ENCODE data around the gene SMIM41.
"Not testable (repeated sequence)": the region's sequence is repeated elsewhere in the genome, so short reads cannot be mapped to it uniquely, and the experiment has no call there.

The SMIM41 gene

DNA sequence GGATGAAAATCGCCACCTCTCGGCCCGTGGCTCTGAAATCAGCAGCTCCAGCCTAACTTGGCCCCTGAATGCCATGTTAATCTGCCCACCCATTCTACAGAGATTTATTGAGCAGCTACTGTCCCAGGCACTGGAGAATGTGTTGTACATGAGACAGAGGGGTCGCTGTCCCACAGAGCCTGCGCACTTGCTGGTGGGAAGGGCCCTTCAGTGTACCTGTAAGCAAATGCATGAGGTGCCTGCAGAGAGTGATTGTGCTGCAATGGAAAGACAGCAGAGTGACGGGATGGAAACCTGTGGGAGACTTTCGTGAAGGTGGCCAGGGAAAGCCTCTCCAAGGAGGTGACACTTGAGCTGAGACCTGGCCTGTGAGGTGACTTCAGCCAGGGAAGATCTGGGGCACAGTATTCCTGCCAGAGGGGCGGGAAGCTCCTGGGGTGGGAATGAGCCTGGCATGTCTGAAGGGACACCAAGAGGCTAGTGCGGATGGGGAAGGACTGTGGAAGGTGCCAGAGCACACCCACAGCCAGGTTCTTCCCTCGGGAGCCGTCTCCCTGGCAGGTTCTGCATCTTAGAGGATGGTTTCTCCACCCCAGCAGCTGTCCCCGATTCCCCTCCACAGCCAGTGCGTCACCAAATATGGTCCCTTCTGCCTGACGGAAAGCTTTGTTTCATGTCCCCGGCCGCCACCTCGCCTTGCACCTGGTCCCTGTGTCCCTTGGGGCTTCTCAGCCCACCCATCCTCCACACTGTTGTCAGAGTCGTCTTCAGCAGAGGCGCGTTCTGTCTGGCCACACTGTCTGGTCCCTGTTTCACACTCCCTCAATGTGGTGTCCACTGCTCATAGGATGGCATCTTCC, 8.7 kb downstream of the SMIM41 start:
- no peak for DNase-seq

DNA sequence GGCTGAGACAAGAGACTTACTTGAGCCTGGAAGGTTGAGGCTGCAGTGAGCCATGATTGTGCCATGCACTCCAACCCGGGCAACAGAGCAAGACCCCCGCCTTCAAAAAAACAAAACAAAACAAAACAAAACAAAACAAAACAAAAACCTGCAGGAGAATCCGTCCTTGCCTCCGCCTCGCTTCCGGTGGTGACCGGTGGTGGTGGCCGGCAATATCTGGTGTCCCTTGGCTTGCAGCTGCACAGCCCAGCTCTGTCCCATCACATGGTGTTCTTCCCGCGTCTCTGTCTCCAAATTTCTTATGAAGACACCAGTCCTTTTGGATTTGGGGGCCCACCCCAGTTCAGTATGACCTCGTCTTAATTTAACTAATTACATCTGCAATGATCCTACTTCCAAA, 10.0 kb downstream of the SMIM41 start:
- no peak for DNase-seq

DNA sequence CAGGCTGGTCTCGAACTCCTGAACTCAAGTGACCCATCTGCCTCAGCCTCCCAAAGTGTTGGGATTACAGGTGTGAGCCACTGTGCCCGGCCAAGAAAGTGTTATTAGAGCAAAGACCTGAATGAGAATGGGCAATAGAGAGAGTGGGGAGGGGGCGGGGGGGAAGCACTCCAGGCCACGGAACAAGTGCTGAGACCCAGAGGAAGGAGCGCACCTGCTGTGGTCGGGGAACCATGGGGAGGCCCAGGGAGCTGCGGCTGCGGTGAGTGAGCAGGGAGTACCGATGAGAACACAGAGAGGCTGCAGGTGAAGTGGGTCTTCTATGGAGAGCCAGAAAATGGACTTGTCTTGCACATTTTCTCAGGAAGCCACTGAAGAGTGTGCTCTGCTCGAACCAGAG, 10.8 kb downstream of the SMIM41 start:
- no peak for DNase-seq

DNA sequence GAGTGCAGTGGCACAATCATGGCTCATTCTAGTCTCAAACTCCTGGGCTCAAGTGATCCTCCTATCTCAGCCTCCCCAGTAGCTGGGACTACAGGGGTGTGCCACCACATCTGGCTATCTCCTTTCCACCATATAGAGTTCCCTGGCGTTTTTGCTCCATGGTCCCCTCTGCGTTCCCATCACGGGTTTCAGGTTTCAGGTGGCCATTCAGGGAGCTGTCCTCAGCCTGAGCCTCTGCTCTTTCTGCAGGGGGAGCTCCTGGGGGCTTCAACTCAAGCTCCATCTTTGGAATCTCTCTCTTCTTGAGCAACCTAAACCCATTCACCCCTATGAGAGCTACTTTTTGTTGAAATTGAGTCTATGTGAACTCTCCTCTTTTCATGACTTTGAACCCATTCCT, 11.6 kb downstream of the SMIM41 start:
- no peak for DNase-seq

DNA sequence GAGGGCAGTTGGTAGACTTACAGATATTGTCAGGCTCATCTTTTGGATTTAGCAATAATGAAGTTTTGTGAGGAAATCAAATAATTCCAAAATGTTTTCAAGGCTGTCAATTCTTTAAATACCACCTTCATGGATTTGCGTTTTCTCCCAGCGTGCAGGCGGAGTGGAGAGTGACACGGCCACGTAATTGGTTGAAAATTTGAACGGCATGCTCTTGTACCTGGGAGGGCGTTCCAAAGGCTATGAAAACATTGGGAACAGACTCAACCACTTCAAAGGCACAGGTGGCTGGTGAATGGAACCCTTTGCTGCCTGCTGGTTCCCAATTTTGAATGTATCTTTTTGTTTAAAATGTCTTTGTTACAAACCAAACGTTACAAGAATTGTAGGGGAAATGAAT, 12.4 kb downstream of the SMIM41 start:
- no peak for DNase-seq

DNA sequence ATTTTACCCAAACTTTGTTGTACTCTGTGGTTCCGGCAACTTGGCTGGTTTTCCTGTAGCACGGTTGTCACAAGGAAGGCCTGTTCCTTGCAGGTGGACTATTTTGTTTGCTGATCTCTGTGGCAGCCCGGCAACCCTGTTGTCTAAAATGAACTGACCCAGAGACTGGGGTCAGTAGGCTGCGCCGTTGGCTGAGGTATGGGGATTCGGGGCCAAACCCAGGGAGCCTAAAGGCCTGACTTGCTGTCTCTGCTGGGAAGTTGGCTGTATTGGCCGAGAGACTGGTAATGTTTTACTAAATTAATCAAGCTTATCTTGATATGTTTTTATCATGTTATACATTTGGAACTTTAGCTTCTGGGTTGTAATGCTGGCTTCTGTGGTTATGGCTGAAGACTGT, 13.8 kb downstream of the SMIM41 start:
- DNase-seq, result no peak

DNA sequence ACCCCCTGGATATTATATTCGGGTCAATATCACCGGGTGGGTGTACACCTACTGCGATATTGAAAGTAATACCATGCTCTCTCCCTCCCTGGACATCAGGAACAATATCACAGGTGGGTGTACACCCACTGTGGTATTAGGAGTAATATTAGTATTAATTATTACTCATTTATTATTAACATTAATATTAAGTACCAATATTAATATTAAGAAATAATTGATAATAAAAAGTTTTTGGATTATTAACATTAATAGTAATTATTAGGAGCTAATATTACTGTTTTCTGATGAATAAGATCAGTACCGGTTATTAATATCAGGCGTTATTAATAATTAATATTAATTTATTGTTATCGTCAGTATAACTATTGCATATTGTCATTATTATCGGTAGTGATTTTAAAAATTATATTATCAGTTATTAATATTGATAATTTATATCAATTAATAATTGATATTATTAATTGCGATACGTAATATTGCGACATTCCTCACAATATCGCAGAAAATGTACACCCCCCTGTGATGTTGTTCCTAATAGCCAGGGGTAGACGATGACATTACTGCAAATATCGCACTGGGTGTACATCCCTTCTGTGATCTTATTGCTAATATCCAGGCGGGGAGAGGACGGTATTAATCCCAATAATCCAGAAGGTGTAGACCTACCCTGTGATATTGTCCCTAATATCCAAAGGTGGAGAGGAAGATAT, 17.0 kb downstream of the SMIM41 start:
- no peak for DNase-seq

DNA sequence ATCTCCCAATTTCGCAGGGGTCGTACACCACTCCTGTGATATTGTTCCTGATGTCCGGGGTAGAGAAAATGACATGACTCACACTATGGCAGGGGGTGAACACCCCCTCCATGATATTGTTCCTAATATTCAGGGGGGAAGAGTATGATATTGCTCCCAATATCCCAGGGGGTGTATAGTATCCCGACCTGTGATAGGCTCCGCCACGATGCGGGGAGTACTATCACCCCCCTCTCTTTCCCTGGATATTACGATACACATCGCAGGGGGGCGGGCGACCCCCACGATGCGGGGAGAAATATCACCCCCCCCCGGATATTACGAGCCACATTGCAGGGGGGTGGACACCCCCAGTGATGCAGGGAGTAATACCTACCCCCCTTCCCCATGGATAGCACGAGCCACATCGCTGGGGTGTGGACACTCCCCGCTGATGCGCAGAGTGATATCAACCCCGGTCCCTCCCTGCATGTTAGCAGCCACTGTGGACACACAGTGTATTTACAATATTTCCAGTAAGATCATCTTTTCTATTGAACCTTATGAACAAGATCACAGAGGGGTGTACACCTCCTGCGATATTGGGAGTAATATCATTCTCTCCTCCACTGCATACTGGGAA, 17.7 kb downstream of the SMIM41 start:
- DNase-seq, result no peak

DNA sequence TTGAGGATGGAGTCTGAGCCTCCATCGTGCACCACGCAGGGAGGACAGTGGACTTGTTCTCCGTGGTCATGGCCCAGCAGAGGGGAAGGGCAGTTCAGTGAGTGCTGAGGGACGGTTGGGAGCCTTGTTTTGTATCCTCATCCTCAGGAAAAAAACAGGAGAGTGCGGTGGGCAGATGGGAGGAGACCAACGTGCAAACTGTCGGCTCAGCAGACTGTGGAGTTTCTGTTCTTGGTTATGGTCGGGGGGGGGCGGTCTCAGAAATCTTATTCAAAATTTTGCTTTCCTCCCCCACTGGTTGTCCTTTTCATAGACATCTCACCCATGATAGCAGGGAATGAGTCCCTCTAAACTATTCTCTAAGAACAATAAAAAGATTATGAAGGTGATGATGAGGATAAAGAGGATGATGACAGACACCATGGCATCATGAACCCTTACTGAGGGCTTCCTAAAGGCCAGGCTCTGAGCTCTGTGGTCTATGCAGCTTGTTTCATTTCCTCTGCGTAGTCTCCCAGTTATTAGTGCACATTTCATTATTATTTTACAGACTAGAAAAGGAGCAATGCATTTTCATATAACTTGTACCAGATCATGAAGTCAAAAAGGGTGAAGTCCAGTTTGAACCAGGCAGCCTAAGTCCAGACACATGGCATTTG, 25.1 kb downstream of the SMIM41 start:
- not testable (repeated sequence) for DNase-seq

DNA sequence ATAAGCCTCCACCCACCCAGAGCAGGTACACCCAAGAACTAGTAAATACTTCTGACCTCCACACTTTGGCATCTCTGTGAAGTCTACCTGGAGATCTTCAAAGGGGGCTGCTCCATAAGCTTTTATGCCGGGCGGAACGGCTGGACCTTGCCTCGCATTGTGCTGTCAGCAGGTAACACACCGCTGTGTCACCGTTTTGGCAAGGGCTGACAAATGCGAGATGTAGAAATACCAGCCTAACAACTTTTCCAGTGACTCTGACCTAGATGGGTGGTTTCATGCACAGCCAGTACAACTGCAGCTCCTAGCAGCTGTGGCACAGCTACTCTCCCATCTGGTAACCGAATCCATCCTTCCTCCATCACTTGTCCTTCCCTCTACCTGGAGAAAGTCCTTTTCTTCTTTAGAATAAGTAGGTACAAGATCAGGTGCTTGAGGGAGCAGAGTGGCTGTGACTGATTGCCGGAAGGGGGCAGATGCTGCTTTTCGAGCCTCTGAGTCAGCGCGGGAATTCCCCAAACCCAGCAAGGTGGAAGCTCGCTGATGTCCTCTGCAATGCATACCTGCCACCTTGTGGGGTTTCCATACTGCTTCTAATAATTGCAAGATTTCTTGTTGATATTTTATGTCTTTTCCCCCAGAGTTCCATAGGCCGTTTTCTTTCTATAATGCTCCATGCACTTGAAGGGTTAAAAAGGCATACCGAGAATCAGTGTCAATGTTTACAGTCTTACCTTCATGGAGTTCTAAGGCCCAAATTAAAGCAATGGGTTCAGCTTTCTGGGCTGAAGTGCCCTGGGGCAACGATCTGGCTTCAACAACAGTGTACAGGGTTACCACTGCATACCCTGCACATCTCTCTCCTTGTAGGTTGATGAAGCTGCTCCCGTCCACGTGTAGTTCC, 37.0 kb downstream of the SMIM41 start:
- DNase-seq, result peak; percentile 52

DNA sequence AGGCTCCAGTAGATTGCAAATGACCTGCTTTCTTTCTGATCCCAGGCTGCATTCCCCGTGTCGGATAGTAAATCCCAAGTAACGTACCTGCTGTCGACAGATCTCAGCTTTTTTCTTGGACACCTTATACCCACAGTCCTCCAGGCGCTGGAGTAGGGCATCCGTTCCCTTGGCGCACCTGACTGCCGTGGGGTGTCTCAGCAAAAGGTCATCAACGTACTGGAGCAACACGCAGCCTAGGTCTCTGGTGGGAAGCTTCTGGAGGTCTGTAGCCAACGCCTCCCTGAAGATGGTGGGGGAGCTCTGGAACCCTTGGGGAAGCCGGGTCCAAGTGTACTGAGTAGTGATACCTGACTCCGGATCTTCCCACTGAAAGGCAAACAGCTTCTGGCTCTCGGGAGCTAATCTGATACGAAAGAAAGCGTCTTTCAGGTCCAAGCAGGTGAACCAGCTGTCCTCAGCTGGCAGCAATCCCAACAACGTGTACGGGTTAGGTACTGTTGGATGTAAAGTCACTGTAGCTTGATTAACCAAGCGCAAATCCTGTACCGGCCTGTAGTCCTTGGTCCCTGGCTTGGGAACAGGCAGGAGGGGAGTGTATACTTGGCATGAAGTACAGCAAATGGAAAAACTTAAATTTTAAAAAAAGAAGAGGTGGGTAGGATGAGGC, 38.4 kb downstream of the SMIM41 start:
- DNase-seq, result not testable (repeated sequence)

DNA sequence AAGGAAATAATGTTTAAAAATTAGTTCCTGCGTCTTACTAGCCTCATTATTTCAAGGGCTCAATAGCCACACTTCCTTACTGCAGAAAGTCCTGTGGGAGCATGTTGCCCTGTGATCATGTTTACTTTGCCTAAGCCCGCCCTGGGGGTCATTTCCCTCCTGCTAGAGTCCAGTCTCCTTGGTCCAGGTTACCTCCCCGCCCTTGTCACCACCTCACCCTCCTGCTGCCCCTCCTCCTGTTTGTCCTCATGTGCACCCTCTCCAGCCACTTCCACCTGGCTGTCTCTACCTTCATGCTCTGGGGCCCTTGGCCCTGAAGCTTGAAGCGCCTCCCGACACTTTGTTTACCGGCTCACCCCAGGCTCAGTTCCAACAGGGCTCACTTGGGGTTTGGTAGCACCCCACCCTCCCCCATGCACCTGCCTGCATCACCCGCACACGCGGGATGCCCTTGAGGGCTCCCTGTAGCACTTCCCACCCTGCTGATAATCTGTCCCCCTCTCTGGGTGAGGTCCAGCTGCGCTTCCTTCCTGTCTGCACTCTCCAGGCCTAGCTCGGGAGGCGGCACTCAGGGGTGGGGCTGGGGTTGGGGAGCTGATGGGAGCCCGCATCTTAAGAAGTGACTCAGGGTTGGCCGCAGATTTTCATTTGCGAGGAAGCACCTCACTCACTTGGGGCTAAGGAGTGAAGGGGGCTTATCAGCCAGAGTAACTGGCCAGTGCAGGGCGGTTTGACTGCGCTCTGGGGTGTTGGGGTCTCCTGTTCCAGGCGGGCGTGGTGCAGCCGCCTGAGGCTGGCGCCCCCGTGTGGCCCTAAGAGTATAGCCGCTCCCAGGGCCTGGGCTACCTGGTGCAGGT, 40.1 kb downstream of the SMIM41 start:
- DNase-seq, result no peak

DNA sequence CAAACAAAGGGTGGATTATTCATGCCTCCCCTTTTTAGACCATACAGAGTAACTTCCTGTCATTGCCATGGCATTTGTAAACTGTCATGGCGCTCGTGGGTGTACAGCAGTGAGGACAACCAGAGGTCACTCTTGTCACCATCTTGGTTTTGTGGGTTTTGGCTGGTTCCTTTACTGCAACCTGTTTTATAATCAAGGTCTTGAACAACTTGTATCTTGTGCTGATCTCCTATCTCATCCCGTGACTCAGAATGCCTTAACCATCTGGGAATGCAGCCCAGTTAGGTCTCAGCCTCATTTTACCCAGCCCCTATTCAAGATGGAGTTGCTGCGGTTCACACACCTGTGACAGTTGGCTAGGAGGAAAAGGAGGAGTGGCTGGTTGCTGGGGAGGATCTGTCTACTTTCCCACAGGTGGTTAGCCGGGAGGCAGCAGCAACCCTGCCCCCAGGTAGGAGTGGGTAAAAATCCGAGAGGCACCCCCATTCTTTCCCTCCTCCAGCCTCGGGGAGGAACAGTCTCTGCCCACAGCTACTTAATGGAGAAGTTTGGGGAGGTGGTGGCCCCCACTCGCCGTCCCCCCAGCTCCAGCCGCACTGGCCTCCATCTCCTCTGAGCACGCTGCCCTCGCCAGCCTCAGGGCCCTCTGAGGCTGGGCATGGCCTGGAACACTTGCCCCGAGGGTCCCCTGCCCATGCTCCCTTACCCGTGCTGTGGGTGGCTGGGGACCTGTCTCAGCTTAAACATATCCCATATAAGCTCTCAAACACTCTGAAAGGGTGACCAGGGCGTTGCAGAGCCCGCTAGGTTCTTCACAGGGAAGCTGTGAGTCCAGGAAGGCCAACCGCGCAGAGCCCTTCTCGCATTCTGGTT, 41.7 kb downstream of the SMIM41 start:
- no peak for DNase-seq

DNA sequence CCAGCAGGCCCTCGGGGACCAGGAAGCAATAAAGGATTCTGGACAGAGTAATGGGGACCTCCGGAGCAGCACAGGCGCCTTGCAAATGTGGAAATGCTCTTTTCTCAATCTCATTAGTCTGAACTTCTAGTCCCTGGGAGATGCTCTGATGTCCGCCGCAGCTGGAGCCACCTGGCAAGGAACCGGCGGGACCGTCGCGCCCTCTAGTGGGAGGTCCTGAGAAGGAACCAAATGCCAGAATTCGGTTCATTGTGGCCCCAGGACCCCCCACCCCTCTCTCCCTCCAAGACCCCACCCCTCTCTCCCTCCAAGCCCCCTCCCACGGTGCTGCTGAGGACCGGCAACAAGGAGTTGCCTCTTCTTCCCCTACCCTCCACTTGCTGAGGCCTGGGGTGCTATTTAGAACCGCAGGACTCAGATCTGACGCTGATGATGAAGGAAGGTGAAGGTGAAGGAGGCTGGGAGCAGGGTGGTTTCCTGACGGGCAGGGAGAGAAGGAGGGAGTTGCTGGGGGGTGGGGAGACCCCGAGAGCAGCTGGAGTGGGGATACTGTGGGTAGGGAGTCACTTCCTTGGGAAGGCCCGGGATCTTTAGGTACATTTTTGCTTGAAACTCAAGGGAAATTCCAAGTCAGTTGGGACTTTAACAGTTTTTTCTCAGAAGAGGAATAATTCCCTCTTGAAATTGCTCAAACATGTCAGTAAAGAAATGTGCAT, 42.5 kb downstream of the SMIM41 start:
- DNase-seq, result peak; percentile 66

DNA sequence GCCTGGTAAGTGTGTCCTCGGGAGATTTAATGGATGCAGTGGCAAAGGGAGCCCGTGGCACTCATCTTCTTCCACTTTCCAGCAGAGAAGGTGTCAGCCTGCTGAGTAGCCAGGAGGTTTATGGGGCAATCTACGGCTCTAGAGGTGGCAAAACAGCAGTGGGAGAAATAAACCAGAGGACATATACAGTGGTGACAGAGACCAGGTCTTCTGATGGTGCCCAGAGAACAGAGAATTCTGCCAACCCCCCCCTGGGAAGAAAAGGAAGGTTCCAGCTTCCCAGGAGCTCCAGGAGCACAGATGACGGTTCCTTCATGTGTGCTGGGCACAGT, 43.0 kb downstream of the SMIM41 start:
- no peak for DNase-seq

DNA sequence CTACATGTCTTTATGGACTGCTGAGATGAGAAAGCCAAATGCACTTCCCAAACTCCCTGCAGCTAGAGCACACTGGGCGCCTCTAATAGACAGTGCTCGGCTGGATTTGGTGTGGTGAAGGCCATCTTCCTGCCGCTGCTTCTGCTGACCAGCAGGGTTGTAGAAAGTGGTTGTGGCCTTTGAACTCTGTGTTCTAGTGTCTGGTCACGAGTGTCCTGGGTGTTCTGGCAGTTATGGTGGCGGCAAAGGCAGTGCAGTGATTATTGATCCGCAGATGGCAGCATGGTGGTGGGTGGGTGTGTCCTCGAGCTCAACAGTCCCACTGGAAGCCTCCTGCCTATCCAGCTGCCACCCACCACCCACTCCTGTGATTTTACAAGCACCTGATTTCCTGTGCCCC, 43.4 kb downstream of the SMIM41 start:
- no peak for DNase-seq

DNA sequence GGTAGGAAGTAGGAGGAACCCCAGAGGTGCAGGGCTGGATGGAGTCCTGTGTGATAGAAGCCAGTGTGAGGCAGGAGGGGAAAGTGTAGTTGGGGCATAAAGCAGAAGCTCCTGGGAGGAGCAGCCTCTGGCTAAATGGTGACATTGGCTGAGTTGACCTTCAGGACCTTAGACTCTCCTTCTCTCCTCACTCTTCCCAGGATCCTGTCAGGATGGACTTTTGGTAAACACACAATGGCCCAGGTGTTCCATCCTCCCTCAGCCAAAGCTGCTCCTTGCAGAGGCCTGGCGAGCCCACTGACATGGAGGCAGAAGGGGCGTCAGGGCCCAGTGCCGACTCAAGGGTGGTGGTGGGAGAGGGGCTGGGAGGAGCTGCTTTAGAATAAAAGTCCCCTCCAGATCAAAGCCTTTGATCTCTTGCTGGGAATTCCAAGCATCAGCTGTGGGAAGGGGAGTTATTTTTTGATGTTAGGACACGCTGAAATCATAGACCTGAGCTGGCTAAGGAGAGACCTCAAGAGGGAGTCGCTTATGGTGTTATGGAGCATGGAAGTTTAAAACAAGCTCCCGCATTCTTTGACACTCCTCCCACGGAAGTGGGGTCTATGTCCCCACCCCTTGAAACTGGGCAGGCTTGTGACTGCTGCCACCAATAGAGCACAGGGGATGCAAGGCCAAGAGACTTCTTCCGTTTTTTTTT, 44.1 kb downstream of the SMIM41 start:
- no peak for DNase-seq

DNA sequence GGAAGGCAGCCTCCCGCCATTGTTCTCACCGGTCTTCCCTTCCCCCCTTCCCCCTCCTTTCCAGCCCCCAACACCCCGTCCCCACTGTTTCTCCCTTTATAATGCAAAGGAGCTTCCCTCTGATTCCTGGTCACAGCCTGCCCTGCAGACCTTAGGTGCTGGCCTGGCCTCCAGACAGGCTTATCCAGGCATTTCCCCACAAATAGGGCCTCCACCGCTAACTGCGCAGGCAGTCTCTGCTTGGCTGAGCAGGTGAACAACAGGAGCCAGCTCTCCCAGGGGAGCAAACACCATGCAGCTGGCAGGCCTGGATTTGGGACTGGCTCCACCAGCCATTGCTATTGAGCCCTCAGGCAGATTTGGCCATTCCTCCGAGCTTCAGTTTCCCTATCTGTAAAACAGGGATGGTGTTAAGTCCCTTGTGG, 46.0 kb downstream of the SMIM41 start:
- DNase-seq, result no peak

Measured in activated CD4-positive, CD25-positive, alpha-beta regulatory T cell treated with anti-CD3 and anti-CD28 coated beads, Interleukin-2, amount 50 U/mL, for 72 hours (primary cell).